HepG2 (cell line): Measurements from ENCODE around the gene POMT1. TPM values are rescaled to one million over a fixed set of nuclear protein-coding genes. Genes with fewer than 3 reads are reported as not detected.

Experiments
- ATAC-seq: fragments of 200-7000 bp; cut with Tn5 transposase; 3 replicates; pipeline ENCODE4 v1.9.1; 2020; ENCODE audit warnings: mild to moderate bottlenecking, moderate library complexity
- BruUV-seq: library from RNA; stranded (reverse); fragments of 400-500 nt; replicated peaks from 2 replicates; lab custom pipeline; 2021; lab: Mats Ljungman, UMichigan
- CTCF ChIA-PET: fragments of 300-600 bp; formaldehyde crosslinking; extraction: SDS; loops from one replicate; lab custom pipeline; 2021; ENCODE audit warnings: low total read pairs, inconsistent platforms, low intra/inter-chr PET ratio; lab: Yijun Ruan, JAX
- POLR2A ChIA-PET: fragments of 350-600 bp; sonication (Branson Sonifier 250); formaldehyde crosslinking; loops from one replicate; lab custom pipeline; 2020; ENCODE audit warnings: antibody characterized with exemption, inconsistent platforms; lab: Yijun Ruan, JAX
- DNase-seq: peaks from one replicate; pipeline ENCODE4 v3.0.0-alpha.2; 2015; ENCODE audit warnings: low spot score
- FAIRE-seq: peaks from 3 replicates; lab custom pipeline; 2011; peaks lifted over from hg19 to GRCh38; lab: Jason Lieb, UNC
- H2AFZ ChIP-seq: one replicate; pipeline ENCODE4 v1.6.1; 2011; ENCODE audit warnings: low read length, inconsistent platforms
- H3K27ac ChIP-seq: fragments of 300-600 bp; 3 replicates; pipeline ENCODE4 v1.8.0; 2011; ENCODE audit warnings: mixed run types, mild to moderate bottlenecking, mixed read lengths, low read length, inconsistent platforms; ENCODE audit not compliant: insufficient read depth; ENCODE audit errors: extremely low read length
- H3K27me3 ChIP-seq, 2 experiments: fragments of 200-600 bp in 1 of 2; 2 replicates in 1 of 2; 3 replicates in 1 of 2; pipeline versions ENCODE4 v1.6.0 to v1.8.0; 2011; ENCODE audit warnings: low read length in 2 of 2, mild to moderate bottlenecking in 2 of 2, moderate library complexity in 2 of 2, inconsistent platforms in 1 of 2; ENCODE audit not compliant: insufficient read depth in 2 of 2, control insufficient read depth in 1 of 2
- H3K36me3 ChIP-seq, 2 experiments: fragments of 200-600 bp in 1 of 2; replicated peaks in 1 of 2; 2 replicates in 1 of 2; 3 replicates in 1 of 2; pipeline versions ENCODE4 v1.5.1 to v1.8.0; 2011; ENCODE audit warnings: low read length in 2 of 2, inconsistent platforms in 1 of 2; ENCODE audit not compliant: insufficient read depth in 2 of 2, control insufficient read depth in 1 of 2
- H3K4me1 ChIP-seq: 2 replicates; pipeline ENCODE4 v1.5.1; 2012; ENCODE audit warnings: low read length, inconsistent platforms; ENCODE audit not compliant: insufficient read depth
- H3K4me2 ChIP-seq: 2 replicates; pipeline ENCODE4 v1.6.0; 2011; ENCODE audit warnings: low read depth, low read length, inconsistent platforms
- H3K4me3 ChIP-seq, 3 experiments: fragments of 200-600 bp in 1 of 3; sonication (generic), shearing (Covaris generic) in 1 of 3; replicated peaks in 1 of 3; 2 replicates each; pipeline ENCODE4 v1.5.1; 2011 to 2016; ENCODE audit warnings: low read length in 3 of 3, inconsistent platforms in 2 of 3, low read depth in 2 of 3, mild to moderate bottlenecking in 2 of 3, control low read depth in 1 of 3, mixed read lengths in 1 of 3; ENCODE audit not compliant: insufficient read depth in 1 of 3
- H3K79me2 ChIP-seq: one replicate; pipeline ENCODE4 v1.6.1; 2011; ENCODE audit warnings: low read length, inconsistent platforms; ENCODE audit not compliant: insufficient read depth
- H3K9ac ChIP-seq: 2 replicates; pipeline ENCODE4 v1.6.0; 2011; ENCODE audit warnings: mild to moderate bottlenecking, low read depth, low read length, inconsistent platforms; ENCODE audit not compliant: insufficient read depth
- H3K9me3 ChIP-seq: 2 replicates; pipeline ENCODE4 v1.5.1; 2012; ENCODE audit warnings: mild to moderate bottlenecking, low read length
- H4K20me1 ChIP-seq: 2 replicates; pipeline ENCODE4 v1.6.0; 2011; ENCODE audit warnings: inconsistent platforms, mild to moderate bottlenecking, low read length, moderate library complexity; ENCODE audit not compliant: insufficient read depth
- GLI4 ChIP-seq: sonication (generic); formaldehyde crosslinking; IDR thresholded peaks from 2 replicates; pipeline ENCODE4 v1.5.1; 2020; ENCODE audit warnings: missing genetic modification reagents, mild to moderate bottlenecking, moderate library complexity, borderline replicate concordance
- MXI1 ChIP-seq: IDR thresholded peaks from 3 replicates; pipeline ENCODE4 v1.6.1; 2012; ENCODE audit warnings: low read depth, low read length, inconsistent platforms, borderline replicate concordance
- NRL ChIP-seq: sonication (generic); formaldehyde crosslinking; IDR thresholded peaks from 2 replicates; pipeline ENCODE4 v1.5.0; 2020; ENCODE audit warnings: missing genetic modification reagents, mild to moderate bottlenecking, moderate library complexity, borderline replicate concordance
- TOPORS ChIP-seq: sonication (generic); formaldehyde crosslinking; IDR thresholded peaks from 2 replicates; pipeline ENCODE4 v1.8.0; 2023; ENCODE audit warnings: mild to moderate bottlenecking, missing genetic modification reagents
- ZFP36L2 ChIP-seq: sonication (generic); formaldehyde crosslinking; IDR thresholded peaks from 2 replicates; pipeline ENCODE4 v1.4.0; 2020; ENCODE audit warnings: missing genetic modification reagents
- ZNF598 ChIP-seq: sonication (generic); formaldehyde crosslinking; IDR thresholded peaks from 2 replicates; pipeline ENCODE4 v1.5.1; 2020; ENCODE audit warnings: mild to moderate bottlenecking, missing genetic modification reagents, borderline replicate concordance
- WGBS: methylation state at CpG from one replicate; pipeline ENCODE4 v1.1.6; 2017; ENCODE audit warnings: low lambda C conversion rate; 5-methylcytosine and 5-hydroxymethylcytosine counted together
- in situ Hi-C: cut with HindIII; loops from 2 replicates; pipeline ENCODE4 v1.10.0; 2017; ENCODE audit warnings: low pct_unique_long_range_greater_than_20kb; ENCODE audit not compliant: extremely low pct_ligation_motif_present
- intact Hi-C: fragments of 100-400 bp; cut with micrococcal nuclease; formaldehyde crosslinking; loops from one replicate; pipeline ENCODE4 v1.10.0; 2022; ENCODE audit not compliant: unreplicated experiment
- polyA plus RNA-seq, 8 experiments: library from polyadenylated mRNA; depleted of rRNA in 3 of 8; stranded (reverse) in 7 of 8; unstranded in 1 of 8; fragments of >200 nt; fragmentation: Illumina TruSeq in 4 of 8; extraction: Trizol in 4 of 8; gene quantifications; 2 replicates each; pipeline versions ENCODE4 v1.2.1 to v1.2.3, GENCODE V29; 2011 to 2016; ENCODE audit warnings: low read depth in 4 of 8, missing spikeins in 1 of 8, mixed read lengths in 1 of 8; ENCODE audit not compliant: insufficient read depth in 1 of 8
- total RNA-seq, 5 experiments: library from RNA; depleted of rRNA; stranded (reverse); fragments of >200 nt; fragmentation: Illumina TruSeq; extraction: Trizol; gene quantifications; 2 replicates each; pipeline ENCODE4 v1.2.3, GENCODE V29; 2016; ENCODE audit warnings: low read depth in 1 of 5
- TF ChIP-seq, protein P1 (sequence below): sonication (generic); formaldehyde crosslinking; IDR thresholded peaks from 2 replicates; pipeline ENCODE4 v1.4.0; 2020; ENCODE audit warnings: mild to moderate bottlenecking, missing genetic modification reagents, borderline replicate concordance
- TF ChIP-seq, protein P2 (sequence below): sonication (generic); formaldehyde crosslinking; IDR thresholded peaks from 2 replicates; pipeline ENCODE4 v1.5.1; 2020; ENCODE audit warnings: missing genetic modification reagents, mild to moderate bottlenecking, borderline replicate concordance
- TF ChIP-seq, protein P3 (sequence below): sonication (generic); formaldehyde crosslinking; IDR thresholded peaks from 2 replicates; pipeline ENCODE4 v1.8.0; 2022; ENCODE audit warnings: mild to moderate bottlenecking, missing genetic modification reagents

POMT1 gene
- total and polyA plus RNA-seq, 2 of the 13 experiments (the other 11 are each of a cell fraction or from before 2014, with no cell fraction given) = 21.6 to 22.7 TPM

DNA sequence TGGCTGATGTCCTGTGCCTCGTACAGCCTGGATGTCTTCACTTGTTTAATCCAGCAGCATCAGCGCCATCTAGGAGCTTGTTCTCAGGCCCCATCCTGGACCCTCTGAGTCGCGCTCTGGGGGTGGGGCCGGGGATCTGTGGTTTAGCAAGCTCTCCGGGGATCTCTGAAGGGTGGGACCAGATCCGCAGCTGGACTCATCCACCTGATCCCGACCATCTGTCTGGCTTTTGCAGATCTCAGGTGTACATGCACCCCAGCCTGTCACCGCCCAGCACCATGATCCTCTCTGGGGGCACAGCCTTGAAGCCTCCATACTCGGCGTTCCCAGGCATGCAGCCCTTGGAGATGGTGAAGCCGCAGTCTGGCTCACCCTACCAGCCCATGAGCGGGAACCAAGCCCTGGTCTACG, 15.1 kb upstream of the POMT1 start:
- no peak overlapping the region for H3K4me2 ChIP-seq
- ATAC-seq = no peak; the same call in 2 of the 3 replicates
- POLR2A ChIA-PET = no interaction called here
- no peak overlapping the region for H2AFZ ChIP-seq
- no peak for TF ChIP-seq MXI1
- no peak for TF ChIP-seq TOPORS
- TF ChIP-seq ZFP36L2 = no peak
- TF ChIP-seq, protein P1, sequence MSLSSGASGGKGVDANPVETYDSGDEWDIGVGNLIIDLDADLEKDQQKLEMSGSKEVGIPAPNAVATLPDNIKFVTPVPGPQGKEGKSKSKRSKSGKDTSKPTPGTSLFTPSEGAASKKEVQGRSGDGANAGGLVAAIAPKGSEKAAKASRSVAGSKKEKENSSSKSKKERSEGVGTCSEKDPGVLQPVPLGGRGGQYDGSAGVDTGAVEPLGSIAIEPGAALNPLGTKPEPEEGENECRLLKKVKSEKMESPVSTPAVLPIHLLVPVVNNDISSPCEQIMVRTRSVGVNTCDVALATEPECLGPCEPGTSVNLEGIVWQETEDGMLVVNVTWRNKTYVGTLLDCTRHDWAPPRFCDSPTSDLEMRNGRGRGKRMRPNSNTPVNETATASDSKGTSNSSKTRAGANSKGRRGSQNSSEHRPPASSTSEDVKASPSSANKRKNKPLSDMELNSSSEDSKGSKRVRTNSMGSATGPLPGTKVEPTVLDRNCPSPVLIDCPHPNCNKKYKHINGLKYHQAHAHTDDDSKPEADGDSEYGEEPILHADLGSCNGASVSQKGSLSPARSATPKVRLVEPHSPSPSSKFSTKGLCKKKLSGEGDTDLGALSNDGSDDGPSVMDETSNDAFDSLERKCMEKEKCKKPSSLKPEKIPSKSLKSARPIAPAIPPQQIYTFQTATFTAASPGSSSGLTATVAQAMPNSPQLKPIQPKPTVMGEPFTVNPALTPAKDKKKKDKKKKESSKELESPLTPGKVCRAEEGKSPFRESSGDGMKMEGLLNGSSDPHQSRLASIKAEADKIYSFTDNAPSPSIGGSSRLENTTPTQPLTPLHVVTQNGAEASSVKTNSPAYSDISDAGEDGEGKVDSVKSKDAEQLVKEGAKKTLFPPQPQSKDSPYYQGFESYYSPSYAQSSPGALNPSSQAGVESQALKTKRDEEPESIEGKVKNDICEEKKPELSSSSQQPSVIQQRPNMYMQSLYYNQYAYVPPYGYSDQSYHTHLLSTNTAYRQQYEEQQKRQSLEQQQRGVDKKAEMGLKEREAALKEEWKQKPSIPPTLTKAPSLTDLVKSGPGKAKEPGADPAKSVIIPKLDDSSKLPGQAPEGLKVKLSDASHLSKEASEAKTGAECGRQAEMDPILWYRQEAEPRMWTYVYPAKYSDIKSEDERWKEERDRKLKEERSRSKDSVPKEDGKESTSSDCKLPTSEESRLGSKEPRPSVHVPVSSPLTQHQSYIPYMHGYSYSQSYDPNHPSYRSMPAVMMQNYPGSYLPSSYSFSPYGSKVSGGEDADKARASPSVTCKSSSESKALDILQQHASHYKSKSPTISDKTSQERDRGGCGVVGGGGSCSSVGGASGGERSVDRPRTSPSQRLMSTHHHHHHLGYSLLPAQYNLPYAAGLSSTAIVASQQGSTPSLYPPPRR (CRISPR knock-in tag) = no peak
- TF ChIP-seq, protein P2, sequence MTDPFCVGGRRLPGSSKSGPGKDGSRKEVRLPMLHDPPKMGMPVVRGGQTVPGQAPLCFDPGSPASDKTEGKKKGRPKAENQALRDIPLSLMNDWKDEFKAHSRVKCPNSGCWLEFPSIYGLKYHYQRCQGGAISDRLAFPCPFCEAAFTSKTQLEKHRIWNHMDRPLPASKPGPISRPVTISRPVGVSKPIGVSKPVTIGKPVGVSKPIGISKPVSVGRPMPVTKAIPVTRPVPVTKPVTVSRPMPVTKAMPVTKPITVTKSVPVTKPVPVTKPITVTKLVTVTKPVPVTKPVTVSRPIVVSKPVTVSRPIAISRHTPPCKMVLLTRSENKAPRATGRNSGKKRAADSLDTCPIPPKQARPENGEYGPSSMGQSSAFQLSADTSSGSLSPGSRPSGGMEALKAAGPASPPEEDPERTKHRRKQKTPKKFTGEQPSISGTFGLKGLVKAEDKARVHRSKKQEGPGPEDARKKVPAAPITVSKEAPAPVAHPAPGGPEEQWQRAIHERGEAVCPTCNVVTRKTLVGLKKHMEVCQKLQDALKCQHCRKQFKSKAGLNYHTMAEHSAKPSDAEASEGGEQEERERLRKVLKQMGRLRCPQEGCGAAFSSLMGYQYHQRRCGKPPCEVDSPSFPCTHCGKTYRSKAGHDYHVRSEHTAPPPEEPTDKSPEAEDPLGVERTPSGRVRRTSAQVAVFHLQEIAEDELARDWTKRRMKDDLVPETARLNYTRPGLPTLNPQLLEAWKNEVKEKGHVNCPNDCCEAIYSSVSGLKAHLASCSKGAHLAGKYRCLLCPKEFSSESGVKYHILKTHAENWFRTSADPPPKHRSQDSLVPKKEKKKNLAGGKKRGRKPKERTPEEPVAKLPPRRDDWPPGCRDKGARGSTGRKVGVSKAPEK (CRISPR knock-in tag) = no peak
- no peak for TF ChIP-seq NRL (CRISPR knock-in tag)
- TF ChIP-seq, protein P3, sequence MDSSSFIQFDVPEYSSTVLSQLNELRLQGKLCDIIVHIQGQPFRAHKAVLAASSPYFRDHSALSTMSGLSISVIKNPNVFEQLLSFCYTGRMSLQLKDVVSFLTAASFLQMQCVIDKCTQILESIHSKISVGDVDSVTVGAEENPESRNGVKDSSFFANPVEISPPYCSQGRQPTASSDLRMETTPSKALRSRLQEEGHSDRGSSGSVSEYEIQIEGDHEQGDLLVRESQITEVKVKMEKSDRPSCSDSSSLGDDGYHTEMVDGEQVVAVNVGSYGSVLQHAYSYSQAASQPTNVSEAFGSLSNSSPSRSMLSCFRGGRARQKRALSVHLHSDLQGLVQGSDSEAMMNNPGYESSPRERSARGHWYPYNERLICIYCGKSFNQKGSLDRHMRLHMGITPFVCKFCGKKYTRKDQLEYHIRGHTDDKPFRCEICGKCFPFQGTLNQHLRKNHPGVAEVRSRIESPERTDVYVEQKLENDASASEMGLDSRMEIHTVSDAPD (CRISPR knock-in tag) = no peak
- TF ChIP-seq GLI4 = no peak
- TF ChIP-seq ZNF598 (CRISPR knock-in tag) = no peak
- TF ChIP-seq, all 625 proteins: peak for 0
- H3K36me3 ChIP-seq = peaks cover 66 to 98% of the 10 kb centered on the region in 2 experiments
- H3K4me1 ChIP-seq = no peaks in the 10 kb centered on the region
- intact Hi-C loops = no loop called here
- H4K20me1 ChIP-seq = peaks cover 3% of the 10 kb centered on the region; the same call in 1 of the 2 replicates
- in situ Hi-C loops = no loop called here
- no peaks in the 10 kb centered on the region for H3K9me3 ChIP-seq
- H3K79me2 ChIP-seq = no peaks in the 10 kb centered on the region
- WGBS = 95% methylated on average over 8 of the region's 14 CpGs
- H3K9ac ChIP-seq = no peak overlapping the region
- BruUV-seq = no TSS peak
- H3K27ac ChIP-seq = no peak overlapping the region
- CTCF ChIA-PET = no interaction called here
- H3K27me3 ChIP-seq = no peaks in the 10 kb centered on the region
- H3K4me3 ChIP-seq = no peak overlapping the region
- FAIRE-seq (no peak), DNase-seq (no peak)
